HepG2 (cell line): Measurements from ENCODE around the gene OSCP1. TPM values are rescaled to one million over a fixed set of nuclear protein-coding genes. Genes with fewer than 3 reads are reported as not detected.

Experiments
- AHR ChIP-seq: IDR thresholded peaks from 2 replicates; pipeline ENCODE4 v1.6.1; 2018; ENCODE audit warnings: missing genetic modification reagents, missing compliant biosample characterization
- HDAC1 ChIP-seq: sonication (generic); formaldehyde crosslinking; IDR thresholded peaks from 2 replicates; pipeline ENCODE4 v1.5.1; 2020; ENCODE audit warnings: mild to moderate bottlenecking, missing genetic modification reagents
- JARID2 ChIP-seq: sonication (generic); formaldehyde crosslinking; IDR thresholded peaks from 2 replicates; pipeline ENCODE4 v1.8.1; 2023; ENCODE audit warnings: missing genetic modification reagents, inconsistent platforms; ENCODE audit not compliant: insufficient replicate concordance
- NFATC3 ChIP-seq: sonication (generic); formaldehyde crosslinking; IDR thresholded peaks from 2 replicates; pipeline ENCODE4 v1.5.1; 2020; ENCODE audit warnings: mild to moderate bottlenecking, missing genetic modification reagents
- NFRKB ChIP-seq: fragments of 450-650 bp; IDR thresholded peaks from 2 replicates; pipeline ENCODE4 v1.6.1; 2017
- NR2F2 ChIP-seq: IDR thresholded peaks from 2 replicates; pipeline ENCODE4 v1.6.1; 2012; ENCODE audit warnings: low read depth, inconsistent platforms, borderline replicate concordance
- RFX5 ChIP-seq: IDR thresholded peaks from 2 replicates; pipeline ENCODE4 v1.6.1; 2011; ENCODE audit warnings: low read depth, low read length, improper control_type of control experiment
- SIX1 ChIP-seq: sonication (generic); formaldehyde crosslinking; IDR thresholded peaks from 2 replicates; pipeline ENCODE4 v1.4.0; 2020; ENCODE audit warnings: missing genetic modification reagents, borderline replicate concordance
- SMAD1 ChIP-seq: sonication (generic); formaldehyde crosslinking; IDR thresholded peaks from 2 replicates; pipeline ENCODE4 v1.4.0; 2020; ENCODE audit warnings: missing genetic modification reagents, low read depth, mild to moderate bottlenecking, borderline replicate concordance
- SRSF9 ChIP-seq: fragments of 200-400 bp; formaldehyde crosslinking; IDR thresholded peaks from 2 replicates; pipeline ENCODE4 v1.6.1; 2018; ENCODE audit warnings: borderline replicate concordance, mild to moderate bottlenecking, low read depth, low read length; ENCODE audit not compliant: insufficient read depth, poor library complexity, severe bottlenecking
- ZNF558 ChIP-seq: sonication (generic); formaldehyde crosslinking; IDR thresholded peaks from 2 replicates; pipeline ENCODE4 v1.9.0; 2022; ENCODE audit warnings: mild to moderate bottlenecking, missing genetic modification reagents, borderline replicate concordance
- ZNF777 ChIP-seq: sonication (generic); formaldehyde crosslinking; IDR thresholded peaks from 2 replicates; pipeline ENCODE4 v1.4.0; 2020; ENCODE audit warnings: missing genetic modification reagents
- polyA plus RNA-seq, 8 experiments: library from polyadenylated mRNA; depleted of rRNA in 3 of 8; stranded (reverse) in 7 of 8; unstranded in 1 of 8; fragments of >200 nt; fragmentation: Illumina TruSeq in 4 of 8; extraction: Trizol in 4 of 8; gene quantifications; 2 replicates each; pipeline versions ENCODE4 v1.2.1 to v1.2.3, GENCODE V29; 2011 to 2016; ENCODE audit warnings: low read depth in 4 of 8, missing spikeins in 1 of 8, mixed read lengths in 1 of 8; ENCODE audit not compliant: insufficient read depth in 1 of 8
- total RNA-seq, 5 experiments: library from RNA; depleted of rRNA; stranded (reverse); fragments of >200 nt; fragmentation: Illumina TruSeq; extraction: Trizol; gene quantifications; 2 replicates each; pipeline ENCODE4 v1.2.3, GENCODE V29; 2016; ENCODE audit warnings: low read depth in 1 of 5
- TF ChIP-seq, protein P1 (sequence below): sonication (generic); formaldehyde crosslinking; IDR thresholded peaks from 2 replicates; pipeline ENCODE4 v1.4.0; 2020; ENCODE audit warnings: missing genetic modification reagents, borderline replicate concordance
- TF ChIP-seq, protein P2 (sequence below): sonication (generic); formaldehyde crosslinking; IDR thresholded peaks from 2 replicates; pipeline ENCODE4 v1.4.0; 2020; ENCODE audit warnings: mild to moderate bottlenecking, missing genetic modification reagents
- TF ChIP-seq, protein P3 (sequence below): sonication (generic); formaldehyde crosslinking; IDR thresholded peaks from 2 replicates; pipeline ENCODE4 v1.5.0; 2020; ENCODE audit warnings: missing genetic modification reagents
- TF ChIP-seq, protein P4 (sequence below): sonication (generic); formaldehyde crosslinking; conservative IDR thresholded peaks from 2 replicates; pipeline ENCODE4 v1.4.0; 2020; ENCODE audit warnings: missing genetic modification reagents
- TF ChIP-seq, protein P5 (sequence below): sonication (generic); formaldehyde crosslinking; IDR thresholded peaks from 2 replicates; pipeline ENCODE4 v1.5.0; 2020; ENCODE audit warnings: missing genetic modification reagents
- TF ChIP-seq, protein P6 (sequence below): sonication (generic); formaldehyde crosslinking; IDR thresholded peaks from 2 replicates; pipeline ENCODE4 v1.5.0; 2020; ENCODE audit warnings: mild to moderate bottlenecking, low read depth, missing genetic modification reagents, borderline replicate concordance

The OSCP1 gene
- total and polyA plus RNA-seq, 2 of the 13 experiments (the other 11 are each of a cell fraction or from before 2014, with no cell fraction given) = 0.60 to 0.84 TPM

DNA sequence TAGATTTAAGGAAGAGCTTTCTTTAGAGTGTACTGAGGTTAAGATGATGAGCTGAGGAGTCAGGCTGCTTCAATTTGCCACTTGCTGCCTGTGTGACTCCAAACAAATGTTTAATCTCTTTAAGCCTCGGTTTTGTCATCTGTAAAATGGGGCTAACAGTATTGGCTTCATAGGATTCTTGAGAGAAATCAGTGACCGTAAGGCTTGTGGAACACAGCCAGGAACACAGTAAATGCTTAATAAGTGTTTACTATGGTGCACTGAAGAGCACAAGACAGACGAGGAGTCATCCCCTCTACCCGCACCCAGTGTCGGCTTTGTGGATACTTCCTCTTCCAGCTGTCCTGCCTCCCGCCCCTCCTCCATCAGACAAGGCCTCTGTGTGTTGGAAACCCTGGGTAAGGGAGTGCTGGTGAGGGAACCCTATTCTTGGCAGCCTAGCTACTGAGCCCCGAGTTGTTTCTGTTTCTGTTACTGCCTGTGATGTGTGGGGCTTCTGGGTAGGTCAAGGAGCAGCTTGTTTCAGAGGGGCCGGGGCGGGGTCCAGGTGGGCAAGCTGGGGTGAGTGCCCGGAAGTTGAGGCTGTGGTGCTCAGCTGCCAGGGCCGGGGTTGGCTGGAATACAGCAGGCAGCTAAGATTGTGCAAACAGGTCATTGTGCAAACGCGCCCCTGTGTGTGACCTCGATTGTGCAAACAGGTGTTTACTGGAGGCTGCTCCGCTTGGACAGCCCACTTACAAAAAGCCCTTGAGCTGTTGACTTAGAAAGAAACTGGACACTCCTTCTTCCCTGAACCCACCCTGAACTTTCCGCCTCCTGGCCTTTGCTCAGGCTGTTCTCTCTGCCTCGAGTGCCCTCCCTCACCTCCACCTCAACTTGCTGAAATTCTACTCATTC, 36.4 kb upstream of the OSCP1 start (continued):
- TF ChIP-seq, protein P1, sequence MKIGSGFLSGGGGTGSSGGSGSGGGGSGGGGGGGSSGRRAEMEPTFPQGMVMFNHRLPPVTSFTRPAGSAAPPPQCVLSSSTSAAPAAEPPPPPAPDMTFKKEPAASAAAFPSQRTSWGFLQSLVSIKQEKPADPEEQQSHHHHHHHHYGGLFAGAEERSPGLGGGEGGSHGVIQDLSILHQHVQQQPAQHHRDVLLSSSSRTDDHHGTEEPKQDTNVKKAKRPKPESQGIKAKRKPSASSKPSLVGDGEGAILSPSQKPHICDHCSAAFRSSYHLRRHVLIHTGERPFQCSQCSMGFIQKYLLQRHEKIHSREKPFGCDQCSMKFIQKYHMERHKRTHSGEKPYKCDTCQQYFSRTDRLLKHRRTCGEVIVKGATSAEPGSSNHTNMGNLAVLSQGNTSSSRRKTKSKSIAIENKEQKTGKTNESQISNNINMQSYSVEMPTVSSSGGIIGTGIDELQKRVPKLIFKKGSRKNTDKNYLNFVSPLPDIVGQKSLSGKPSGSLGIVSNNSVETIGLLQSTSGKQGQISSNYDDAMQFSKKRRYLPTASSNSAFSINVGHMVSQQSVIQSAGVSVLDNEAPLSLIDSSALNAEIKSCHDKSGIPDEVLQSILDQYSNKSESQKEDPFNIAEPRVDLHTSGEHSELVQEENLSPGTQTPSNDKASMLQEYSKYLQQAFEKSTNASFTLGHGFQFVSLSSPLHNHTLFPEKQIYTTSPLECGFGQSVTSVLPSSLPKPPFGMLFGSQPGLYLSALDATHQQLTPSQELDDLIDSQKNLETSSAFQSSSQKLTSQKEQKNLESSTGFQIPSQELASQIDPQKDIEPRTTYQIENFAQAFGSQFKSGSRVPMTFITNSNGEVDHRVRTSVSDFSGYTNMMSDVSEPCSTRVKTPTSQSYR (CRISPR knock-in tag) = peak; percentile 68; the same call in 1 of the 2 replicates
- TF ChIP-seq NFATC3 (CRISPR knock-in tag) (no peak), NR2F2 (peak; percentile 99), SMAD1 (CRISPR knock-in tag) (peak; percentile 88; the same call in 1 of the 2 replicates), AHR (CRISPR knock-in tag) (0 out of 2 replicates have a peak, but pooled peaks have one; percentile 57), NFRKB (no peak), ZNF777 (CRISPR knock-in tag) (0 out of 2 replicates have a peak, but pooled peaks have one; percentile 42), JARID2 (CRISPR knock-in tag) (no peak), ZNF558 (CRISPR knock-in tag) (0 out of 2 replicates have a peak, but pooled peaks have one; percentile 77), SIX1 (CRISPR knock-in tag) (peak; percentile 95), RFX5 (no peak), HDAC1 (peak; percentile 89), SRSF9 (no peak)
- TF ChIP-seq, protein P2, sequence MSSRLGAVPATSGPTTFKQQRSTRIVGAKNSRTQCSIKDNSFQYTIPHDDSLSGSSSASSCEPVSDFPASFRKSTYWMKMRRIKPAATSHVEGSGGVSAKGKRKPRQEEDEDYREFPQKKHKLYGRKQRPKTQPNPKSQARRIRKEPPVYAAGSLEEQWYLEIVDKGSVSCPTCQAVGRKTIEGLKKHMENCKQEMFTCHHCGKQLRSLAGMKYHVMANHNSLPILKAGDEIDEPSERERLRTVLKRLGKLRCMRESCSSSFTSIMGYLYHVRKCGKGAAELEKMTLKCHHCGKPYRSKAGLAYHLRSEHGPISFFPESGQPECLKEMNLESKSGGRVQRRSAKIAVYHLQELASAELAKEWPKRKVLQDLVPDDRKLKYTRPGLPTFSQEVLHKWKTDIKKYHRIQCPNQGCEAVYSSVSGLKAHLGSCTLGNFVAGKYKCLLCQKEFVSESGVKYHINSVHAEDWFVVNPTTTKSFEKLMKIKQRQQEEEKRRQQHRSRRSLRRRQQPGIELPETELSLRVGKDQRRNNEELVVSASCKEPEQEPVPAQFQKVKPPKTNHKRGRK (CRISPR knock-in tag) = peak; percentile 65; the same call in 1 of the 2 replicates
- TF ChIP-seq, protein P3, sequence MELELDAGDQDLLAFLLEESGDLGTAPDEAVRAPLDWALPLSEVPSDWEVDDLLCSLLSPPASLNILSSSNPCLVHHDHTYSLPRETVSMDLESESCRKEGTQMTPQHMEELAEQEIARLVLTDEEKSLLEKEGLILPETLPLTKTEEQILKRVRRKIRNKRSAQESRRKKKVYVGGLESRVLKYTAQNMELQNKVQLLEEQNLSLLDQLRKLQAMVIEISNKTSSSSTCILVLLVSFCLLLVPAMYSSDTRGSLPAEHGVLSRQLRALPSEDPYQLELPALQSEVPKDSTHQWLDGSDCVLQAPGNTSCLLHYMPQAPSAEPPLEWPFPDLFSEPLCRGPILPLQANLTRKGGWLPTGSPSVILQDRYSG (CRISPR knock-in tag) = no peak
- TF ChIP-seq, protein P4, sequence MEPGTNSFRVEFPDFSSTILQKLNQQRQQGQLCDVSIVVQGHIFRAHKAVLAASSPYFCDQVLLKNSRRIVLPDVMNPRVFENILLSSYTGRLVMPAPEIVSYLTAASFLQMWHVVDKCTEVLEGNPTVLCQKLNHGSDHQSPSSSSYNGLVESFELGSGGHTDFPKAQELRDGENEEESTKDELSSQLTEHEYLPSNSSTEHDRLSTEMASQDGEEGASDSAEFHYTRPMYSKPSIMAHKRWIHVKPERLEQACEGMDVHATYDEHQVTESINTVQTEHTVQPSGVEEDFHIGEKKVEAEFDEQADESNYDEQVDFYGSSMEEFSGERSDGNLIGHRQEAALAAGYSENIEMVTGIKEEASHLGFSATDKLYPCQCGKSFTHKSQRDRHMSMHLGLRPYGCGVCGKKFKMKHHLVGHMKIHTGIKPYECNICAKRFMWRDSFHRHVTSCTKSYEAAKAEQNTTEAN = peak; percentile 100
- TF ChIP-seq, protein P5, sequence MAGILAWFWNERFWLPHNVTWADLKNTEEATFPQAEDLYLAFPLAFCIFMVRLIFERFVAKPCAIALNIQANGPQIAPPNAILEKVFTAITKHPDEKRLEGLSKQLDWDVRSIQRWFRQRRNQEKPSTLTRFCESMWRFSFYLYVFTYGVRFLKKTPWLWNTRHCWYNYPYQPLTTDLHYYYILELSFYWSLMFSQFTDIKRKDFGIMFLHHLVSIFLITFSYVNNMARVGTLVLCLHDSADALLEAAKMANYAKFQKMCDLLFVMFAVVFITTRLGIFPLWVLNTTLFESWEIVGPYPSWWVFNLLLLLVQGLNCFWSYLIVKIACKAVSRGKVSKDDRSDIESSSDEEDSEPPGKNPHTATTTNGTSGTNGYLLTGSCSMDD (CRISPR knock-in tag) = no peak
- TF ChIP-seq, protein P6, sequence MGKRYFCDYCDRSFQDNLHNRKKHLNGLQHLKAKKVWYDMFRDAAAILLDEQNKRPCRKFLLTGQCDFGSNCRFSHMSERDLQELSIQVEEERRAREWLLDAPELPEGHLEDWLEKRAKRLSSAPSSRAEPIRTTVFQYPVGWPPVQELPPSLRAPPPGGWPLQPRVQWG = no peak
